Tibial nerve (tissue), 4 donors: ENCODE measurements around the gene TEN1. TPM values are rescaled to one million over a fixed set of nuclear protein-coding genes. Genes with fewer than 3 reads are reported as not detected.
"Not testable (repeated sequence)": the region's sequence is repeated elsewhere in the genome, so short reads cannot be mapped to it uniquely, and the experiment has no call there.

Experiments used
- DNase-seq, 2 donors: peaks; one replicate each; pipeline ENCODE4 v3.0.0-alpha.2; 2019; ENCODE audit warnings: low spot score in 2 of 2
- H3K27ac ChIP-seq, 4 donors: fragments of 200-600 bp; sonication (generic) in 3 of 4; one replicate each; pipeline ENCODE4 v1.5.1; 2017 to 2019; ENCODE audit warnings: mild to moderate bottlenecking in 1 of 4
- H3K27me3 ChIP-seq, 2 donors: fragments of 200-600 bp; sonication (generic) in 1 of 2; one replicate each; pipeline versions ENCODE4 v1.5.1 to v1.6.0; 2017 to 2019
- H3K36me3 ChIP-seq, 3 donors: fragments of 200-600 bp; sonication (generic); one replicate each; pipeline ENCODE4 v1.5.1; 2018 to 2019
- H3K4me1 ChIP-seq, 4 donors: fragments of 200-600 bp; sonication (generic) in 3 of 4; one replicate each; pipeline ENCODE4 v1.5.1; 2017 to 2019
- H3K4me3 ChIP-seq, 4 donors: fragments of 200-600 bp; sonication (generic) in 3 of 4; one replicate each; pipeline ENCODE4 v1.5.1; 2017 to 2019; ENCODE audit warnings: mild to moderate bottlenecking in 1 of 4, moderate library complexity in 1 of 4
- H3K9me3 ChIP-seq, 4 donors: fragments of 200-600 bp; sonication (generic) in 3 of 4; one replicate each; pipeline ENCODE4 v1.5.1; 2017 to 2019
- CTCF ChIP-seq, 5 experiments: fragments of 200-600 bp in 3 of 5; fragments of 450-650 bp in 2 of 5; sonication (generic) in 3 of 5; IDR thresholded peaks; one replicate each; pipeline ENCODE4 v1.5.1; 2016 to 2019; ENCODE audit warnings: antibody characterized with exemption in 5 of 5, mild to moderate bottlenecking in 3 of 5, moderate library complexity in 2 of 5
- EP300 ChIP-seq, 2 donors: sonication (generic); formaldehyde crosslinking; IDR thresholded peaks; one replicate each; pipeline ENCODE4 v1.6.1; 2017; ENCODE audit warnings: antibody characterized with exemption in 2 of 2, mild to moderate bottlenecking in 1 of 2
- POLR2A ChIP-seq, 2 donors: fragments of 450-650 bp; IDR thresholded peaks; one replicate each; pipeline ENCODE4 v1.6.1; 2017; ENCODE audit warnings: antibody characterized with exemption in 2 of 2, mild to moderate bottlenecking in 2 of 2, moderate library complexity in 2 of 2
- WGBS, 2 donors: methylation state at CpG; one replicate each; pipeline ENCODE4 v1.1.5; 2018; 5-methylcytosine and 5-hydroxymethylcytosine counted together
- total RNA-seq, 4 donors: library from RNA; depleted of rRNA; stranded (reverse); fragments of >200 nt; gene quantifications; one replicate each; pipeline ENCODE4 v1.1.0, GENCODE V29; 2016

TEN1 gene
- total RNA-seq, 4 donors from 2014 or later, result 8.6 to 22.2 (median 11.5) TPM

GRCh38 chr17:75950421-75950820, 28.6 kb upstream of the TEN1 start:
- H3K27me3 ChIP-seq, result no peaks in the 10 kb centered on the region
- DNase-seq, result no peak
- no peaks in the 10 kb centered on the region for H3K9me3 ChIP-seq
- H3K36me3 ChIP-seq, result peaks cover 0 to 98% (median 40%) of the 10 kb centered on the region in 3 donors
- H3K4me3 ChIP-seq, result no peak overlapping the region
- WGBS, 2 donors, result 89 to 92% methylated on average over 6 of the region's 6 CpGs
- H3K4me1 ChIP-seq, result peaks cover 0 to 8% (median 0%) of the 10 kb centered on the region in 4 donors
- H3K27ac ChIP-seq, result no peak overlapping the region
- no peak for TF ChIP-seq POLR2A (IDR thresholded peaks at IDR 0.05)

GRCh38 chr17:75950855-75951554, 28.0 kb upstream of the TEN1 start:
- Histone ChIP-seq H3K36me3 (peaks cover 0 to 100% (median 42%) of the 10 kb centered on the region in 3 donors), H3K27me3 (no peaks in the 10 kb centered on the region), H3K4me3 (no peak overlapping the region), H3K27ac (no peak overlapping the region), H3K4me1 (peaks cover 0 to 3% (median 0%) of the 10 kb centered on the region in 4 donors), H3K9me3 (no peaks in the 10 kb centered on the region)
- TF ChIP-seq POLR2A (IDR thresholded peaks at IDR 0.05) (no peak), EP300 (IDR thresholded peaks at IDR 0.05) (no peak), CTCF (IDR thresholded peaks at IDR 0.05) (no peak)
- DNase-seq, result no peak
- 87 to 90% methylated on average over 8 of the region's 8 CpGs for WGBS, 2 donors

GRCh38 chr17:75959051-75959838, 19.8 kb upstream of the TEN1 start:
- H3K27ac ChIP-seq, result no peak overlapping the region
- DNase-seq, result no peak
- 54 to 60% methylated on average over 8 of the region's 8 CpGs for WGBS, 2 donors
- no peaks in the 10 kb centered on the region for H3K9me3 ChIP-seq
- TF ChIP-seq CTCF (IDR thresholded peaks at IDR 0.05), result no peak
- no peak for TF ChIP-seq EP300 (IDR thresholded peaks at IDR 0.05)
- TF ChIP-seq POLR2A (IDR thresholded peaks at IDR 0.05), result no peak
- H3K36me3 ChIP-seq, result peaks cover 0 to 45% (median 9%) of the 10 kb centered on the region in 3 donors
- peaks cover 0 to 6% (median 0%) of the 10 kb centered on the region in 4 donors for H3K4me1 ChIP-seq
- H3K27me3 ChIP-seq, result no peaks in the 10 kb centered on the region
- no peak overlapping the region for H3K4me3 ChIP-seq

GRCh38 chr17:75959839-75960511, 19.1 kb upstream of the TEN1 start:
- H3K4me3 ChIP-seq, result no peak overlapping the region
- no peaks in the 10 kb centered on the region for H3K9me3 ChIP-seq
- peaks cover 0 to 40% (median 6%) of the 10 kb centered on the region in 3 donors for H3K36me3 ChIP-seq
- no peak for TF ChIP-seq EP300 (IDR thresholded peaks at IDR 0.05)
- TF ChIP-seq CTCF (IDR thresholded peaks at IDR 0.05), result no peak
- no peak for TF ChIP-seq POLR2A (IDR thresholded peaks at IDR 0.05)
- WGBS, 2 donors, result 95 to 96% methylated on average over 11 of the region's 11 CpGs
- H3K27me3 ChIP-seq, result no peaks in the 10 kb centered on the region
- H3K4me1 ChIP-seq, result peaks cover 0 to 6% (median 0%) of the 10 kb centered on the region in 4 donors
- no peak overlapping the region for H3K27ac ChIP-seq
- no peak for DNase-seq

GRCh38 chr17:75965468-75965867, 13.6 kb upstream of the TEN1 start:
- TF ChIP-seq POLR2A (IDR thresholded peaks at IDR 0.05) (no peak), CTCF (IDR thresholded peaks at IDR 0.05) (no peak), EP300 (IDR thresholded peaks at IDR 0.05) (no peak)
- no peak for DNase-seq
- Histone ChIP-seq H3K27ac (no peak overlapping the region), H3K4me3 (no peak overlapping the region), H3K4me1 (no peaks in the 10 kb centered on the region), H3K36me3 (peaks cover 0 to 31% (median 0%) of the 10 kb centered on the region in 3 donors), H3K9me3 (no peaks in the 10 kb centered on the region), H3K27me3 (no peaks in the 10 kb centered on the region)
- WGBS, 2 donors, result 91 to 95% methylated on average over 6 of the region's 6 CpGs

- whole genome bisulfite sequencing, 2 donors, result 85 to 96% methylated on average over 10 of the region's 10 CpGs
- H3K36me3 ChIP-seq, result peaks cover 0 to 49% (median 0%) of the 10 kb centered on the region in 3 donors
- not testable (repeated sequence) for H3K9me3 ChIP-seq, H3K27ac ChIP-seq, DNase-seq, H3K4me1 ChIP-seq, H3K4me3 ChIP-seq, H3K27me3 ChIP-seq
These were observed 10.0 kb upstream of the TEN1 start for GRCh38 chr17:75969044-75969443.
